Effector CD8-positive, alpha-beta T cell (primary cell): ENCODE data around the gene PLA2G4F.

ENCODE experiments used
- DNase-seq: peaks from one replicate; lab custom pipeline; 2025; lab: John Stamatoyannopoulos, UW

PLA2G4F gene

DNA sequence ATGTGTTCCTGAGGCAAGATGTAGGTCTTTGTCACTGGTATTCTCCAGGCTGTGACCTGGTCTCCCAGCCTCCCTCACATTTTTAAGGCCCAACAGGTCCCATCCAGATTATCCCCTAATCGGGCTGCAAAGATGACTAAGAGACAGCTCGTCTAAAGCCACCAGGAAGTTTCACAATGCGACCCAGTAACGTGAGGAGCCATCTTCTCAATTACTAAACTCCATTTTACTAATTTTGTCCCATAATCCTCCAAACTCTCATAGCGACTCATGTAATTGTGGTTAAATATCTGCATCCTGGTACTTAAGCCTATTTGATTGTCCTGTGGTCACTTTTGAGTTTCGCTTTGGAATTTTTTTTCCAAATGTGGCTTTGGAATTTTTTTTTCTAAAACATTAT, 8.7 kb upstream of the PLA2G4F start:
- DNase-seq, result no peak

GRCh38 chr15:42163947-42164550, 7.6 kb upstream of the PLA2G4F start:
- DNase-seq, result no peak

DNA sequence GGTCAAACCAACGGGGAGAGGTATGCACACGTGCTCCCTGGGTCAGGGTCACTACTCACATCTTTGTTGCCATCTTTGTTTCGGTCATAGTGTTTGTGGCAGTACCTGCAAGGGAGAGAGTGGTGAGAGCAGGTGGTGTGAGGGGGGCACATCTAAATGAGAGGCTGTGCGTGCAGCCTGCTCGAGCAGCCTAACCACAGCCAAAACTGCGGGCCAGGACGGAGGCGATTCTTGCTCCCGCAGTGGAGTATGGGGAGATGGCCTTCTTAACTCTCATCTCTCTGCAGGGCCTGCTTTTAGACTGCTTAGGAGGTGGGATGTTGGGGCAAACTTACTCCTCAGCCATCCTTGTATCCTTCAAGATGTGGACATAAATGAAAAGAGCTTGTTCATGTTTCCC, 6.9 kb upstream of the PLA2G4F start:
- DNase-seq, result no peak

DNA sequence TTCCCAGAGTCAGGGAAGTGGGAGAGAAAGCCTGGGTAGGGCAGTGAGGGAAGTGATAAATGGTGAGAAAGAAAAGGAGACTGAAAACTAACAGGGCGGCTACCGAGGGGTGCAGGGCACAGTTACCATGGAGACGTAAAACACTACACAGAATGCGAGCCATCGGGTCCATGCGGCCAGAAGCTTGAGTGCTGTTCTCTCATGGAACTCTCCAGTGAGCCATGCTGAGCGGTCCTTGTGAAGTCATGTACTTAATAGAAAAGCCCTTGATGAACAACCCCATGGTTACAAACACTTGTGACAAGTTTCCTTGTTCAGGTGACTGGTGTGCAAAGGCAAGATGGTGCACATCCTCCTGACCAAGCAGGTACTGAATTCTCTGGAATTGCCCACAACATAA, 3.7 kb upstream of the PLA2G4F start:
- no peak for DNase-seq

DNA sequence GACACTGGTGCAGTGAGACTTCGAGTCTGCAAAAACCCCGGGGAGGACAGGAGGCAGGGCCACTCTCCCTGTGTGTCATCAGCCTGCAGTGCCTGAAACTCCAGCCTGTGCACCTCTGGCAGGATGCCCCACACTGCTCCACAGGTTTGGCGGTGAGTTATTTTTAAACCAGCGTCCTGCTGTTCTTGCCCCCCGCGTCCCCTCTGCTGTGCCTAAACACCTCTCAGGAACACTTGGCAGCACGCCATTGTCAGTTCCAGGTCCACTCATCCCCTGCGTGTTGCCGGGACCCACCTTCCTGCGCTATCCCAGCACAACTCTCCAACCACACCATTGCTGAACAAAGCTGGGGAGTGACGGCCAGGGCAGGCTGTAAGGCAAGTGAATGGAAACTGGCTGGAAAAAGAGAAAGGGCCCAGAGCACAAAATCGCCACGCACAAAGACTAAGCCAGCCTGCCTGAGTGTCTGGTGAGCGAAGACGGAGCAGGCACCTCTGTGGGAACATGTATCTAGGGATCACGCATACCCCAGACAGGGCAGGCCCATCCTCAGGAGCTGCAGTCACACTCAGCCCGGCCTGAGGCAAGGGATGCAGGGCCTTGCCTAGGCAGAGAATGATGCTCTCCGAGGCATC, 3.1 kb upstream of the PLA2G4F start:
- no peak for DNase-seq

DNA sequence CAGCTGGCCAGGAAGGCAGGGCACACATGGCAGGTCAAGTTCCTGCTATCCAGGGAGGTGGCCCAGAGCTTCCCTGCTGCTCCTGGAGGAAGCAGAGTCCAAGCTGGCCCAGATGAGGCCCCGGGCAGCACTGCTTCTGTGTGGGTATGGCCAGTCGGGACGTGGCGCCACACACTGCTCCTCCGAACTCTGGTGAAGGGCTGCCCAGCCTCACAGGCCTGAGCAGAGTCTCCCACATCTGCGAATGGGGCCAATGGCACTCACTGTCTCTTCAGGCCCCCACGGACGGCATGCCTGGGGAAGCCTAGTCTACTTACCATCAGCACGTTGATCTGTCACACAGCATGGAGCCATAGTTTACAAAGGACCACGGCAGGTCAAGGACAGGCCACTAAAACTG, 2.5 kb upstream of the PLA2G4F start:
- no peak for DNase-seq

DNA sequence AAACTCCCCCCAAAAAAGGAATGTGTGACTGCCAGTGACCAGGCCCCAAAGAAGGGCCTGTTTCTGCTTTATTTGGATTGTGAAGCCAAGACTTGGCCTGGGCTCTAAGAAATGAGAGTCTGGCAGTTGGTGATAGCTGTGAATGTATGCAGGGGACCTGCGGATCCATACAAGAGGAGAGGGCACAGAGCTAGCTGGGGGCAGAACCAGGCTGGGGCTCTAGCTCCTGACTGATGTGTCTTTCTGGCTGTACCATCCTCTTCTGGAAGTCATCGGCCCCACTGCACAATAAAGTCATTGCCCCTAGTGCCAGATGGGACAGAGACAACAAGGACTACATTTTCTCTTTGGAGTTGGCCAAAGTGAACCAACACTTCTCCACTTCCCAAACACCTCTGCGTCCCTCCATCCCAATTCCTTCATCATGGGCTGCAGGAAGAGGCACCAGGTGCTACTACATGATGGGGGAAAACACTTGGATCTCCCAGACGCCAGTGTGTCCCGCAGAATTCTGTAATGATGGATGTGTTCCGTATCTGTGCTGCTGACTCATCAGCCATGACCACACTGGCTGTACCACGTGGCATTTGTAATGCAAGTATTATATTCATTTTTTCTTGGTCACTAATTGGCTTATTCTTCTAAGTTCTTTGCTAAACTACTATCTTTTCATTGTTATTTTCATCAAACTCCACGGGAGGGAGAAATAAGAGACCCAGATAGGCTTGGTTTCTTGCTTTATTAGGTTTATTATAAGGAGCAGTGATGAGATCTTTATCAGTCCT, 1.7 kb upstream of the PLA2G4F start:
- DNase-seq, result no peak

DNA sequence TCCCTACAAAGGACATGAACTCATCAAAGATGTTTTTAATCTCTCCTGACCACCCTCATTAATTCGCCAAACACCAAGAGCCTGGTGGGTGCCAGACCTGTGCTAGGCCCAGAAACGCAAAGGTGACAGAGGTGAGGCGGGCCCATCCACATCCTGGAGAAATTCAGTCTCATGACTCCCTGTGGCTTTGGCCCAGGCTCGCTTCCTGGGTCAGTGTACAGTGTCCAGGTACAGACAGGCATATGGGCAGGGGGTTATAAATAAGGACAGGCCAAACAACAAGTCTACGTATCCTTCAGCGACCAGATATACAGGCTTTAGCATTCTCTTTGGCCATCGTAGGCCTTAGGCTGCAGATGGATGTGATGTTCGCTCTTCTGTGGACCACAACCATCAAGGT, 945 bp upstream of the PLA2G4F start:
- no peak for DNase-seq

- no peak for DNase-seq
Observed at GRCh38 chr15:42155546-42156242, 742 bp downstream of the PLA2G4F start.

DNA sequence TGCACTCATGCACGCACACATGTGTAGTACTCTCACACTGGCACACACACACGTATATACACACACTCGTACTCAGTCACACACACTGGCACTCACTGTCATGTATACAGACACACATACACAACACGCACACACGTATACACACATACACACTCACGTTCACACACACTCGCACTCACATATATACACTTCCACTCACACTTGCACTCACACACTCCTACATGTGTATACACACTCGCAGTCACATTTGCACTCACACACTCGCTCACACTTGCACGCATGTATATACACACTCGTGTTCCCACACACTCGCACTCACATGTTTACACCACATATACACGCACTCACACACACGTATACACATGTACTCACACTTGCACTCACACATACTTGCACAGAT, 1.5 kb downstream of the PLA2G4F start:
- DNase-seq, result no peak

GRCh38 chr15:42154212-42154941, 2.1 kb downstream of the PLA2G4F start:
- DNase-seq, result no peak

DNA sequence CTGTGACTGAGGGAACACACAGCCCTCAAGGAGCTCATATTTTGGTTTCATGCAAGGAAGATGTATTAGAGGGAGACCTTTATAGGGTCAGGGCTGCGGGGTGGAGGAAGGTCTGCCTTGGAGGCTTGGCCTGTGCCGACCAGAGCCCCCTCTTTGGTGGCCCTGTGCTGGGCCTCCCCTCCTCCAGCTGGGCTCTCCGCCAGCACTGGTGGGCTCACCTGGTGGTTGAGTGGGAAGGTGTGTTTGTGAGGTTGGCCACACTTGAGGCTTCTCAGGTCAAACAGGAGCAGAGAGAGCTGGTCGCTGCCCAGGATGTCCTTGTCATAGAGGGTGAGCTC, 2.6 kb downstream of the PLA2G4F start:
- DNase-seq, result no peak

DNA sequence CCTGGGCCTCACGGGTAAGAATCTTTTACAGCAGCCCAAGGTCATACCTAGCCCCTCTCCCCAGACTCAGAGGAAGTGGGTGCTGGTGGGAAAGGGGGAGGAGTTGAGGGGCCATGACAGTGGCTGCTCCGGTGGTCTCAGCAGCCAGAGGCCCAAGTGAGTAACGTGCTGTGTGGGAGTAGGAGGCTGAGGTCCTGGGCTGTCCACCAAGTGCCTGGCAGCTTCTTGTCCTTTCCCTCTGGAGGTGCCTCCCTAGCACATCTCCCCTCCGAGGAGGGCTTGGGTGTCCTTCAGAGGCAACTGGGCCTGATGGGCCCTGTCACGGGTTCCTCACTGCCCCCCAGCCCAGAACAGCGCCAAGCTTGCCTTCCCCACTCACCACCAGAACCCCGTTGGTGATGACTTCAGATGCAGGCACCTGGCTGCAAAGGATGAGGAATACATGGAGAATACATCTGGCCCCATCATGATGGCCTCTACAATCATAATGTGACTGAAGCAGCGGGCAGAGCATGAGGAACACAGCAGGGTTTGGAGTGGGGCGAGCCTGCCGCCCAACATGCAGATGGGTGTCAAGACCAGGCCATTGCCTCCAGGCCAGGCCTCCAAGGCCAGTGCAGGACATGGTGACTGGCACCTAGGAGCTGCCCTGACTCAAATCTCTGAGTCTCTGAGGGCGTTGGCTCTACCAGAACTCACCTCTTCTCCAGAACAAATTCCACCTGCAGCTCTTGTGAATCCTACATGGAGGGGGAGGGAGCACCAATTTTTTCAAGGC, 3.3 kb downstream of the PLA2G4F start:
- no peak for DNase-seq

DNA sequence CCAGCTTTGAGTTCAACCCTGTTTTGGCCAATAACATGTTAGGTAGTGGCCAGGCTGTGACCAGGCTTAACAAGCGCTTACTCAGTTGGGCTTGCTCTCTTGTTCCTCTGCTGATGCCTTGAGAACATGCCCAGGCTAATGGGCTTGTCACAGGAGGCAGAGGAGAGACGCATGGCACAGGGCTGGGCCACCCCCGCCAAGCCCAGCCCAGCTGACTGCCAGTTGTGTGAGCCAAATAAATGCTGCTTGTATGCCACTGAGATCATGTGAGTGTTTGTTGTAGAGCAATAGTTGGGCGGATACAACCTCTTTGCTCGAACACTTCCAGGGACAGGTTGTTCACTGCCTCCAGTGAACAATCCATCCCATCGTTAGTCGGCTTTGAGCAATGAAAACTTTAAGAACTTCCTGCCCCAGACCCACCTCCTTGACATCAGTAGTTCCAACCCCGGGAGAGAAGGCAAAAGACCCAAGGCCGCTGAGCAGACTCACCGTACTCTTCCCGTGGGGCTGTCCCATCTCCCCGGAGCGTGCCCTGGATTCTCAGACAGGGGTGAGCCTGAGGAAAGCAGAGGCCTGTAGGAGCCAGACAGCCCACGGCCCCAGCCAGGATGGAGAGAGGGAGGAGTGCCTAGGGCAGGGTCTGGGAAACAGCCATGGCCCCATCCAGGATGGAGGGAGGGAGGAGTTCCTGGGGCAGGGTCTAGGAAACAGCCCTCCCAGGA, 4.1 kb downstream of the PLA2G4F start:
- no peak for DNase-seq

- no peak for DNase-seq
Observed at GRCh38 chr15:42151736-42152135, 4.7 kb downstream of the PLA2G4F start.

- DNase-seq, result no peak
Observed at GRCh38 chr15:42151141-42151561, 5.3 kb downstream of the PLA2G4F start.

DNA sequence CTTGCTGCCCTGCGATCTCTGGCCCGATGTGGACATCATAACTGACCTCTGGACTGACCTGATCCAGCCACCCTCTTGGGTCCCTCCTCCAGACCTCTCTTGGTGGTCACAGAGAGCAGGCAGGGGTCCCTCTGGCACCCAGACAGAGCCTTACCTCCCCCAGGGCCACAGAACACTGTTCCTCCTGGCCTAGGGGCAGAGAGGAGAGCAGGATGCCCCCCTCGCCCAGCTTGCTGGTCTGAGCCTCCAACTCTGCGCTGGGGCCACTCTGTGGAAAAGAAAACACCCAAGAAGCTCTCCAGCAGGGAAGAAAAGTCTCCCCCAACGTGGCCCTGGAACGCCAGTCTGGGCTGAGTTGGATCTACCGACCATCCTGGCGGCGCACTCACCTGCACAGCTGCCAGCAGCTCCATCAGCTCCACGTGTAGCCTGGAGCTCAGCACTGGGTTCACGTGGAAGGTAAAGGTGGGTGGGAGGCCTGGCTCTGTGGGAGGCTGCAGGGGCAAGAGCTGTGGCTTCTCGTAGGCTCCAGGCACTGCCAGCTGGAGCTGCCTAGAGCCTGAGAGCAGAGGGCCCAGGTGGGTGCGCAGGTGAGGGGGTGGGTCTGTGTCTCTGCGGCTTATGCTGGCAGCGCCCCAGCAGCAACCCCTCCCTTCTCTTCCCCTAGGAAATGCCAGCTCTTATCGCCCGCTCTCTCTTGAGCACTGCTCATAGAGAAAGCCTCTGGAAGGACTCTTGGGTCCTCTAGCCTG, 6.0 kb downstream of the PLA2G4F start:
- DNase-seq, result no peak

GRCh38 chr15:42149493-42150218, 6.8 kb downstream of the PLA2G4F start:
- DNase-seq, result no peak

DNA sequence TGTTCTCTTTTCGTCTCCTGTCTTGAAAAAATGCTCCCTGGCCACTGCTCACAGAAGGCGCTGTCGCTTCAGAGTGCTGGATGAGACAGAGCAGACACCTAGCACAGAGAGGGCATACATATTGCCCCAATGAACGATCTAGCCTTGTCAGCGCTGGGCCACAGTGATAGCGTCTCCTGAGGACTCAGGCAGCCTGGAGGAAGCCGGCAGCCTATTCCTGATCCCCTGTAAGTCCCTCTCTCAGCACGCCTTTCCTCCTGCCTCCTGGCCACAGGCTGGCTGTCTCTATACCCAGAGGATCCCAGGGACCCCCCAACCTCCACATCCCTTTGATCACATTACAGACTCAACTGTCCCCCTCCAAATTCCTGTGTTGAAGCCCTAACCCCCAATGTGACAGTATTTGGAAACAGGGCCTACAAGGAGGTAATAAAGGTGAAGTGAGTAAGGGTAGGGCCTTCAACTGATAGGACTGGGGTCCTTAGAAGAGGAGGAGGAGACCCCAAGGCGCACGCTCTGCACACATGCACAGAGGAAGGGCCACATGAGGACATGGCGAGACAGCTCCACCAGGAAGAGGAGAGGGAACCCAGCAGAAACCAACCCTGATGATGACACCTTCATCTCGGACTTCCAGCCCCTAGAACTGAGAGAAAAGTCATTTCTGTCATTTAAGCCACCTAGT, 7.5 kb downstream of the PLA2G4F start:
- no peak for DNase-seq
